SHP77 treated with DMSO at 0.1 percent for 48 hours (cell line): ENCODE measurements around the gene ZNF605.
"Not testable (repeated sequence)": the region's sequence is repeated elsewhere in the genome, so short reads cannot be mapped to it uniquely, and the experiment has no call there.

Experiments
- DNase-seq: peaks from one replicate; lab custom pipeline; 2025; lab: John Stamatoyannopoulos, UW

The ZNF605 gene

DNA sequence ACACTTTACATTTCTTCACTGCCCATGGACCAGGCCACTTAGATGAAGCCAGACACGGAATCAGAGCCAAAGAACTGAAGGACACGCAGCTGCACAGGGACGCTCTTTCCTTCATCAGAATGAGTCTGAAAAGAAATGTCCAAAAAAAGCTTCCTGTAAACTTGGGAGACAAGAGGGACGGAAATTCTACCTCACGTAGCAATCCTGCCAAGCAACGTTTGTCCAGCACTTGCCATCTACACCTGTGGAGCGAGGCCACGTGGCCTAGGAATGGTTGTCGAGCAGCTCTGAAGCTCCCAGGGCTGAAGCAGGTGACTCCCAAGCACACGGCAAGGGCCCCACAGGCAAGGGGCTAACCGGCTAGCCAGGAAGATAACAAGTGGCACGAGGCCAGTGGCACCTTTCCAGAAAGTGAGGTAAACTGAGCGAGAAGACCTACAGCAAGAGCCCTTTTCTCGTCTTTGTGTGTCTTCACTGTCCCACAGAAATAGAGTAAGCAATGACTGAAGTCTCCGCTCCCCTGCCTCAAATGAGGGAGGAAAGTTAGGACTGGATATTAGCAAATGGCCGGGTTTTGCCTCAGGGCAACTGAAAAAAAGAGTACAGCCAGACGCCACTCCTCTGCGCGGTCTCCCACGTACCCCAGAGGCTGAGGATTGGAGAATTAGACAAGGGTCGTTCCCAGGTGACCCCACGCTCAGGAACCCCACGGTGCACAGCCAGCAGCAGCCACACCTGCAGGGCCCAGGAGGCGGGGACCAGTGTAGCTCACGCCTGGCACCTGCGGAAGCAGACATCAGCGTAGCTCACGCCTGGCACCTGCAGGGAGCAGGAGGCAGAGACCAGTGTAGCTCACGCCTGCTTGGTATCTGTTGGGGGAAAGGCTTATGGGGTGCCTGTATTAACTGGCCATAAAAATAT is 7.7 kb downstream of the ZNF605 start:
- no peak for DNase-seq

DNA sequence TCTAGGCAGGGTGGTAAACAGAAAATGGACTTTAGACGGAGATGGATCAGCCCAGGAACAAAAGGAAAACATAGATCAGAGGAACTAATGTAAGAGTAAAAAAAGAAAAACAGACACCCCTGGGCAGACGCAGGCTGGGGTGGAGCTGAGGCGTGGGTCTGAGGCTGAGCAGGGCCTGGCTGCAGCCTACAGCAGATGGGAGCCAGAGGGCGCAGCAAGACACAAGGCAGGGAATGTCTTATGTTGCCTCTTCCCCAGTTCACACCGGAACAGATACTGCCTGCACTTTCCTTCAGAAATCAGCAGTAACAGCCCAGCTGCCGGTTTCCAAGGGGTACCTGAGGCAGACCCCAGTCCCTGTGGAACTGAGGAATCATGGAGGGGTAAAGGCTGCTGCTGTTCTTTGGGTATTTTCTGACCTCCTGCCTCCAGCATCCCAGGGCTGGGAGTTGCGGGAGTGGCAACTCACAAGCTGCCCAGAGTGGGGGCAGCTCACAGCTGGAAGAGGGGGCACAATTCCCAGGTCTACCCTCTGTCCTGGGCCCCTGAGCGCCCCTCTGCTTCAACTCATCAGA is 9.8 kb downstream of the ZNF605 start:
- no peak for DNase-seq

GRCh38 chr12:132945806-132946205 is 10.3 kb downstream of the ZNF605 start:
- DNase-seq, result no peak

GRCh38 chr12:132942611-132943010 is 13.5 kb downstream of the ZNF605 start:
- DNase-seq, result no peak

- DNase-seq, result no peak
Measured at GRCh38 chr12:132941336-132941954, 14.7 kb downstream of the ZNF605 start.

DNA sequence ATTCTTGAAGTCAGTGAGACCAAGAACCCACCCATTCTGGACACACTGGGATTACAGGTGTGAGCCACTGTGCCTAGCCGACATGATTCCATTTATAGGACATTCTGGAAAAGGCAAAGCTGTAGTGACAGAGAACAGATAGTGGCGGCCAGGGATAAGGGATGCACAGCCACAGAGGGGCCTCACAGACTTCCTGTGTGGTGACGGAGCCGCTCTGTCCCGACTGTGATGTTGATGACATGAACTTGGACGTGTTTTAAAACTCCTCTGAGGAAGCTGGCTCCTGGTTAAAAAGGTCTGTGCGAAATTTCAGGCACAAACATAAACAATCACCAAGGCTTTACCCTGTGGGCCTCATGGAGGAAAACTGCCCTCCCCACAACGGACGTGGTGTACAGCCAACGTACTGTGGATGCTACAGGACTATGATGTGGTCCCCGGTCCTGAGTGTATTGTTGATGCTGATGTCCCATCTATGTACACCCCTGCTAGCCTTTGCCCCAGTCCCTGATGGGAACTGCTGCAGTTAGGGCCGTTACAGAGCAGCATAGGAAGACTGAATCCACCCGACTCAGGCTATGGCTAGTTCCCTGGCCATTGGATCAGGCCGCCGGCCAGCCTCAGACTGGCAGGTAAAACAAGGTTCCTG is 15.9 kb downstream of the ZNF605 start:
- DNase-seq, result no peak

GRCh38 chr12:132938807-132939206 is 17.3 kb downstream of the ZNF605 start:
- not testable (repeated sequence) for DNase-seq

DNA sequence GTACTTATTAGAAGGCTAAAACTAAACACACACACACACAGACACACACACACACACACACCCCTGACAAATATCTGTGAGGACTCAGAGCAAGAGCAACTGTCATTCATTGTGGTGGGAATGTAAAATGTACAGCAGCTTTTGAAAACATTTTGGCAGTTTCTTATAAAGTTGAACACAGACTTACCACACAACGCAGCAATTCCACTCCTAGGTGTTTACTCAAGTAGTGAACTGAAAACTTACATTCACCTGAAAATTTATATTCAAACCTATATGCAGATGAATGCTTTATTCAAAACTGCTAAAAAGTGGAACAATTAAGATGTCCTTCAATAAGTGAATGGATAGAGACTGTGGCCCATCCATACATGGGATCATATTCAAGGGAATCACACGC is 18.6 kb downstream of the ZNF605 start:
- DNase-seq, result no peak

DNA sequence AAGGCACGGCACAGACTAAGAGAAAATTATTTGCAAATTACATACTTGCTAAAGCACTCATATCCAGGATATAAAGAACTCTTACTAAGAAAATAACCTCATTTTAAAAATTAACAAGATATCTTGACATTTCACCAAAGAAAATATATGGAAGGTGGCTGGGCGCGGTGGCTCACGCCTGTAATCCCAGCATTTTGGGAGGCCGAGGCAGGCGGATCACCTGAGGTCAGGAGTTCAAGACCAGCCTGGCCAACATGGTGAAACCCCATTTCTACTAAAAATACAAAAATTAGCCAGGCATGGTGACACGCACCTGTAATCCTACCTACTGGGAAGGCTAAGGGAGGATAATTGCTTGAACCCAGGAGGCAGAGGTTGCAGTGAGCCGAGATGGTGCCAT is 19.2 kb downstream of the ZNF605 start:
- DNase-seq, result not testable (repeated sequence)

- no peak for DNase-seq
Measured at GRCh38 chr12:132936163-132936562, 19.9 kb downstream of the ZNF605 start.

DNA sequence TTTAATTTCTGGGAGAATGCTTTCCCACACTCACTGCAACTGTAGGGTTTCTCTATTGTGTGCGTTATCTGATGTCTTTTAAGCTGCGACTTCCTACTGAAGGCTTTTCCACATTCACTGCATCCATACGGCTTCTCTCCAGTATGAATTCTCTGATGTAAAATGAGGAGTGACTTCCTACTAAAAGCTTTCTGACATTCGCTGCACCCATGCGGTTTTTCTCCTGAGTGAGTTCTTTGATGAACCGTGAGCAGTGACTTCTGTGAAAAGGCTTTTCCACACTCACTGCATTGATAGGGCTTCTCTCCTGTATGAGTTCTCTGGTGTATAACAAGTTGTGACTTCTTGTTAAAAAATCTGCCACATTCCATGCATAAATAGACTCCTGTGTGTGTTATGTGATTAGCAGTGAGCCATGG is 29.7 kb downstream of the ZNF605 start:
- no peak for DNase-seq

DNA sequence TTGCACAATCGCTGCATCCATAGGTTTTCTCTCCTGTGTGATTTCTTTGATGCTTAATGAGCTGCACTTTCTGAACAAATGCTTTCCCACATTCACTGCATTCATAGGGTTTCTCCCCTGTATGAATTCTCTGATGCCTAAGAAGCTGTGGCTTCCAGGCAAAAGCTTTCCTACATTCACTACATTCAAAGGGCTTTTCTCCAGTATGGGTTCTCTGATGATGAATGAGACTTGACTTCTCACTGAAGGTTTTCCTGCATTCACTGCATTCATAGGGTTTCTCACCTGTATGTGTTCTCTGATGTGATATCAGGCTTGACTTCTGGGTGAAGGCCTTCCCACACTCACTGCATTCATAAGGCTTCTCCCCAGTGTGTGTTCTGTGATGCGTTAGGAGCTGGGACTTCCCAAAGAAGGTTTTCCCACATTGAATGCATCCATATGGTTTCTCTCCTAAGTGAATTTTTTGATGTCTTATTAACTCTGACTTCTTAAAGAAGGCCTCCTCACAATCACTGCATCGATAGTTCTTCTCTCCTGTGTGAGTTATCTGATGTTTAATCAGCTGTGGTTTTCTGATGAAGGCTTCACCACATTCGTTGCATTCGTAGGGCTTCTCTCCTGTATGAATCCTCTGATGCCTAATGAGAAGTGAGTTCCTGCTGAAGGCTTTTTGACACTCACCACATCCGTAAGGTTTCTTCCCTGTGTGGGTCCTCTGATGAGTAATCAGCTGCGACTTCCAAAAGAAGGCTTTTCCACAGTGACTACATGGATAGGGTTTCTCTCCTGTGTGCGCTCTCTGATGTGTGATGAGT is 30.3 kb downstream of the ZNF605 start:
- no peak for DNase-seq

DNA sequence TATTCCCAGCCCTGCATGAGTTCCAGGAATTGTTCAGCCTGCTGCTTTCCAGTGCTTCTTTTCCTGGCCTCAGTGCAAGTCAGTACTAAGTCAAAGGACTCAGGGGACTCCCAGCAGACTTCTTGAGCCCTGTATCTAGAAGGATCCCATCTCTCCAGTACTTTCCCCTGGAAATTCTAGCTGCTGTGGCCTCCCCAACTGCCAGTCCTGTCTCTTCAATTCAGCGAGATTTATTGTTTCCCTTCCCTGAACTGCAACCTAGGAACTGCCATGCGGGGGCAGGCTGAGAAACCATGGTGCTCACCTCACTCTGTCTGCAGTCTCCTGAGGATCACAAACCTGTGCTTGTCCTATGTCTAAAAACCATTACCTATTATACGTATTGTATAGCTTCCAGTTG is 31.8 kb downstream of the ZNF605 start:
- DNase-seq, result no peak

DNA sequence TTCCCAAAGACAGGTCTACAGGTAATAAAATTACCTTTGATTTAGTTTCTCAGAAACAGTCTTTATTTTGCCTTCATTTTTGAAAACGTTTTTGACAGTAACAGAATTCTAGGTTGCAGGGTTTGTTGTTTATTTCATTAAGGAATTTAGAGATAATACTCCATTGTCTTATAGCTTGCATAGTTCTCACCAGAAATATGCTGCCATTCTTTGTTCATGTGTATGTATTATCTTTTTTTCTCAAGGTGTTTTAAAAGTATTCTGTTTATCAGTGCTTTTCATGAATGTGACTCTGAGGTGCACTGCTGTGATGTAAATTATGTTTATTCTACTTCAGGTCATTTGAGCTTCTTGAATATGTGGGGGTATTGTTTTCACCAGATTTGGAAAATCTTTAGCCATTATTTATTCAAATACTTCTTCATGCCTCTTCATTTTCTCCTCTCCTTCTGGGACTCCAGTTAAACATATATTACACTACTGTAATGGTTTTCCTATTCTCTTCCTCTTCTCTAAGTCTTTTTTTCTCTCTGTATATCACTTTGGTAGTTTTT is 32.7 kb downstream of the ZNF605 start:
- DNase-seq, result no peak

- no peak for DNase-seq
Measured at GRCh38 chr12:132922676-132923075, 33.4 kb downstream of the ZNF605 start.

GRCh38 chr12:132921685-132922084 is 34.4 kb downstream of the ZNF605 start:
- DNase-seq, result no peak

- no peak for DNase-seq
Measured at GRCh38 chr12:132918680-132919079, 37.4 kb downstream of the ZNF605 start.

DNA sequence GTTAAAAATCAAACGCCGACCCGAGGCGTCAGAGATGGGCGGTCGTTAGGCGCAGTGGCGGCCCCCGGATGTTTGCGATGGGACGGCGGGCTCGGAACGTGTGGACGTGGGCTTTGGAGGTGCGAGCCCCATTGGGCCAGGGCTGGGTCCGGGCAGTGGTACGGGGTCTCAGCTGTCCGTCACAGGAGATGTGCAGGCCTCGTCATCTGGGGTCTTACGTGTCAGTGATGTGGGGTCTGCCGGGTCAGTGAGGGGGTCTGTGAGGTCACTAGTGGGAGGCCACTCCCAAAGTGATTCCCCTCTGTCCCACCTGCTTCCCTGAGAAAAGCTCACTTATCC is 47.1 kb downstream of the ZNF605 start:
- no peak for DNase-seq

GRCh38 chr12:132908145-132909029 is 47.7 kb downstream of the ZNF605 start:
- DNase-seq, result no peak

GRCh38 chr12:132907789-132908144 is 48.3 kb downstream of the ZNF605 start:
- not testable (repeated sequence) for DNase-seq

DNA sequence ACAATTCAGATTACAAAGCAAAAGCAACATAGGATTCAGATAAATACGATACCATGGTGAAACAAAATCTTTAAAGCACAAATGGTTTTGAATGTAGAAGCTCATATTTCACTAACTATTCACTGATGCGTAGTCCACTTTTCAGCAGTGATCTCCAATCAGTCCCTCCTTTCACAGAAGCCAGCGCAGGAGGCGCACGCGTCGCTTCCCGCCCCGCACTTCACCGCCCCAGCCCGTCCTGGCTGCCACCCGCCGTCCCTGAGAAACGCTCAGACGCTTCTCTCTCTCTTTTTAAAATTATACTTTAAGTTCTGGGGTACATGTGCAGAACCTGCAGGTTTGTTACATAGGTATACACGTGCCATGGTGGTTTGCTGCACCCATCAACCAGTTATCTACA is 48.9 kb downstream of the ZNF605 start:
- no peak for DNase-seq
